Body of pancreas (tissue), 2 donors: ENCODE results near the gene BPGM. TPM values are rescaled to one million over a fixed set of nuclear protein-coding genes. Genes with fewer than 3 reads are reported as not detected.

Experiments
- total RNA-seq, 2 donors: library from RNA; depleted of rRNA; stranded (reverse); fragments of >200 nt; gene quantifications; one replicate each; pipeline ENCODE4 v1.1.0, GENCODE V29; 2016

Gene BPGM
- total RNA-seq, 2 donors from 2014 or later, result 2.6 to 7.8 TPM

Other genes with a start within 250 kb of the BPGM start
- gene AKR1B1, start 187.8 kb upstream of the BPGM start, total RNA-seq, result 10 to 100 TPM; 12.9 to 27.5 TPM
- 10 to 100 TPM in 1 of 2 donors, 1 to 10 TPM in 1; 2.3 to 12.2 TPM for gene AKR1B10, start 119.3 kb upstream of the BPGM start, total RNA-seq
- under 1 TPM in 1 of 2 donors, not detected in 1; 0.52 TPM for gene AKR1B15, start 97.7 kb upstream of the BPGM start, total RNA-seq
- gene CALD1, start 132.8 kb downstream of the BPGM start, total RNA-seq, result 10 to 100 TPM; 57.0 to 72.6 TPM